SK-N-SH (cell line): ENCODE results near the gene BSG.

ENCODE experiments used
- ELF1 ChIP-seq: IDR thresholded peaks from 2 replicates; pipeline ENCODE4 v1.4.0; 2012
- EP300 ChIP-seq, 2 experiments: IDR thresholded peaks; 2 replicates each; pipeline versions ENCODE4 v1.4.0 to v1.6.1; 2012; ENCODE audit warnings: borderline replicate concordance in 1 of 2, low read depth in 1 of 2, low read length in 1 of 2
- FOXJ3 ChIP-seq: sonication (generic); formaldehyde crosslinking; IDR thresholded peaks from 2 replicates; pipeline ENCODE4 v1.5.1; 2020; ENCODE audit warnings: mild to moderate bottlenecking, missing genetic modification reagents
- JUND ChIP-seq: IDR thresholded peaks from 2 replicates; pipeline ENCODE4 v1.4.0; 2012
- NRF1 ChIP-seq: IDR thresholded peaks from 2 replicates; pipeline ENCODE4 v1.6.1; 2012; ENCODE audit warnings: low read depth, mild to moderate bottlenecking, low read length
- POLR2AphosphoS5 ChIP-seq: IDR thresholded peaks from 2 replicates; pipeline ENCODE4 v1.6.1; 2012; ENCODE audit warnings: low read depth, low read length
- TAF1 ChIP-seq: IDR thresholded peaks from 2 replicates; pipeline ENCODE4 v1.6.1; 2012; ENCODE audit warnings: low read depth, mild to moderate bottlenecking, low read length, moderate library complexity, borderline replicate concordance
- TCF12 ChIP-seq: IDR thresholded peaks from 2 replicates; pipeline ENCODE4 v1.4.0; 2012
- TF ChIP-seq, protein P1 (sequence below): fragments of 200-600 bp; sonication (generic); IDR thresholded peaks from 2 replicates; pipeline ENCODE4 v1.6.1; 2017; ENCODE audit warnings: antibody characterized with exemption, mild to moderate bottlenecking, moderate library complexity
- TF ChIP-seq, protein P2 (sequence below): IDR thresholded peaks from 2 replicates; pipeline ENCODE4 v1.4.0; 2012; ENCODE audit warnings: low read depth

DNA sequence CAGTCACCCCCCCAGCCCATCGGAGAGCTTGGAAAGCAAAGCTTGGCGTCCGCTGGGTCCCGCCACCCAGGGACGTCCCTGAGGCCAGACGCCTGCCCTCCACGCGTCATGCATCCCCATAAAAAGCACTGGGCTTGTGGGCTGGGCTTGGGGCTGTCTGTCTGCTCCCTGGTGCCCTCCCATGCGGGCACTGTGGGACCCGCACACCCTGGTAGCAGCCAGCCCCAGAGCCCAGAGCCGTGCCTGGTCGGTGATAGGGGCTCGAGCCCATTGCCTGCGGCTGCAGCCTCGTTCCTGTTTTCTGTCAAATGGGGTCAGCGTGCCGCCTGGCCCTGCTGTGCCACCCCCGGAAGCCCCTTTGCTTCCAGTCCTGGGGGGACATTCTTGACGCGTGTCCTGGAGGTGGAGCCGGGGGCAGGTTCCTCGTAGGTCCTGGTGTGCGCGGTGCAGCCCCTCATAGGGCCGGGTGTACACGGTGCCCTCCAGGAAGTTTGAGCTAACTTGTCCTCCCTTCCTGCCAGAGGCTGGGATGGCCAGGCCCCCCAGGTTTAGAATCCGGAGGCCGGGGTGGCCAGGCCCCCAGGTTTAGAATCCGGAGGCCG is 32.9 kb upstream of the BSG start:
- TF ChIP-seq NRF1 (no peak), TCF12 (no peak), ELF1 (no peak), EP300 (IDR thresholded peaks at IDR 0.05; ENCODE audit: borderline replicate concordance in 1 of 2, low read depth in 1 of 2, low read length in 1 of 2) (no peak), FOXJ3 (CRISPR knock-in tag) (no peak), POLR2AphosphoS5 (no peak), TAF1 (no peak), JUND (no peak)
- TF ChIP-seq, protein P1, sequence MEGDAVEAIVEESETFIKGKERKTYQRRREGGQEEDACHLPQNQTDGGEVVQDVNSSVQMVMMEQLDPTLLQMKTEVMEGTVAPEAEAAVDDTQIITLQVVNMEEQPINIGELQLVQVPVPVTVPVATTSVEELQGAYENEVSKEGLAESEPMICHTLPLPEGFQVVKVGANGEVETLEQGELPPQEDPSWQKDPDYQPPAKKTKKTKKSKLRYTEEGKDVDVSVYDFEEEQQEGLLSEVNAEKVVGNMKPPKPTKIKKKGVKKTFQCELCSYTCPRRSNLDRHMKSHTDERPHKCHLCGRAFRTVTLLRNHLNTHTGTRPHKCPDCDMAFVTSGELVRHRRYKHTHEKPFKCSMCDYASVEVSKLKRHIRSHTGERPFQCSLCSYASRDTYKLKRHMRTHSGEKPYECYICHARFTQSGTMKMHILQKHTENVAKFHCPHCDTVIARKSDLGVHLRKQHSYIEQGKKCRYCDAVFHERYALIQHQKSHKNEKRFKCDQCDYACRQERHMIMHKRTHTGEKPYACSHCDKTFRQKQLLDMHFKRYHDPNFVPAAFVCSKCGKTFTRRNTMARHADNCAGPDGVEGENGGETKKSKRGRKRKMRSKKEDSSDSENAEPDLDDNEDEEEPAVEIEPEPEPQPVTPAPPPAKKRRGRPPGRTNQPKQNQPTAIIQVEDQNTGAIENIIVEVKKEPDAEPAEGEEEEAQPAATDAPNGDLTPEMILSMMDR: no peak
- TF ChIP-seq, protein P2, sequence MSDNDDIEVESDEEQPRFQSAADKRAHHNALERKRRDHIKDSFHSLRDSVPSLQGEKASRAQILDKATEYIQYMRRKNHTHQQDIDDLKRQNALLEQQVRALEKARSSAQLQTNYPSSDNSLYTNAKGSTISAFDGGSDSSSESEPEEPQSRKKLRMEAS: no peak
